Loucy (cell line): ENCODE measurements around the gene CERS6.

Source experiments
- H2AFZ ChIP-seq: fragments of 200-600 bp; sonication (generic); 2 replicates; pipeline ENCODE4 v1.6.0; 2016; ENCODE audit warnings: antibody characterized with exemption, mild to moderate bottlenecking, low read length, moderate library complexity
- H3F3A ChIP-seq: fragments of 200-600 bp; 2 replicates; pipeline ENCODE4 v1.6.0; 2016; ENCODE audit warnings: antibody characterized with exemption, low read depth, mild to moderate bottlenecking
- H3K27me3 ChIP-seq: fragments of 200-600 bp; sonication (generic); 2 replicates; pipeline ENCODE4 v1.6.1; 2014; ENCODE audit warnings: low read length, mild to moderate bottlenecking; ENCODE audit not compliant: insufficient read depth, poor library complexity, severe bottlenecking
- H3K36me3 ChIP-seq: fragments of 200-600 bp; sonication (generic); 2 replicates; pipeline ENCODE4 v1.6.1; 2016; ENCODE audit warnings: low read length; ENCODE audit not compliant: insufficient read depth
- H3K4me1 ChIP-seq: fragments of 200-600 bp; sonication (generic); 2 replicates; pipeline ENCODE4 v1.5.1; 2014; ENCODE audit warnings: low read length, mild to moderate bottlenecking; ENCODE audit not compliant: insufficient read depth, poor library complexity, severe bottlenecking
- H3K4me2 ChIP-seq: fragments of 200-600 bp; sonication (generic); 2 replicates; pipeline ENCODE4 v1.6.0; 2014; ENCODE audit warnings: antibody characterized with exemption, low read length, low read depth, mild to moderate bottlenecking; ENCODE audit not compliant: poor library complexity, severe bottlenecking
- H3K4me3 ChIP-seq: fragments of 200-600 bp; sonication (generic); 2 replicates; pipeline ENCODE4 v1.5.1; 2014; ENCODE audit warnings: low read length, mild to moderate bottlenecking, mixed read lengths; ENCODE audit not compliant: poor library complexity, severe bottlenecking
- H3K79me2 ChIP-seq: fragments of 200-600 bp; sonication (generic); 2 replicates; pipeline ENCODE4 v1.6.1; 2014; ENCODE audit warnings: low read length; ENCODE audit not compliant: insufficient read depth
- H3K9ac ChIP-seq: fragments of 200-600 bp; sonication (generic); 2 replicates; pipeline ENCODE4 v1.6.0; 2014; ENCODE audit warnings: mild to moderate bottlenecking, low read depth, low read length, moderate library complexity; ENCODE audit not compliant: poor library complexity, severe bottlenecking
- H3K9me2 ChIP-seq: fragments of 200-600 bp; sonication (generic); replicated peaks from 2 replicates; pipeline ENCODE4 v1.6.1; 2016; ENCODE audit warnings: low read depth, low read length, mixed read lengths
- H3K9me3 ChIP-seq: fragments of 200-600 bp; sonication (generic); 2 replicates; pipeline ENCODE4 v1.6.1; 2014; ENCODE audit warnings: mild to moderate bottlenecking, antibody characterized with exemption, low read length, low read depth; ENCODE audit not compliant: insufficient read depth
- H4K20me1 ChIP-seq: fragments of 200-600 bp; sonication (generic); 2 replicates; pipeline ENCODE4 v1.6.0; 2014; ENCODE audit warnings: antibody characterized with exemption, low read length, mild to moderate bottlenecking; ENCODE audit not compliant: insufficient read depth, poor library complexity, severe bottlenecking
- EZH2phosphoT487 ChIP-seq: fragments of 200-600 bp; IDR thresholded peaks from 2 replicates; pipeline ENCODE4 v1.6.1; 2018; ENCODE audit warnings: antibody characterized with exemption, mild to moderate bottlenecking, moderate library complexity, borderline replicate concordance
- TF ChIP-seq, protein P1 (sequence below): fragments of 200-600 bp; sonication (generic); conservative IDR thresholded peaks from 2 replicates; pipeline ENCODE4 v1.5.1; 2014; ENCODE audit warnings: mild to moderate bottlenecking, antibody characterized with exemption, low read length

CERS6 gene

DNA sequence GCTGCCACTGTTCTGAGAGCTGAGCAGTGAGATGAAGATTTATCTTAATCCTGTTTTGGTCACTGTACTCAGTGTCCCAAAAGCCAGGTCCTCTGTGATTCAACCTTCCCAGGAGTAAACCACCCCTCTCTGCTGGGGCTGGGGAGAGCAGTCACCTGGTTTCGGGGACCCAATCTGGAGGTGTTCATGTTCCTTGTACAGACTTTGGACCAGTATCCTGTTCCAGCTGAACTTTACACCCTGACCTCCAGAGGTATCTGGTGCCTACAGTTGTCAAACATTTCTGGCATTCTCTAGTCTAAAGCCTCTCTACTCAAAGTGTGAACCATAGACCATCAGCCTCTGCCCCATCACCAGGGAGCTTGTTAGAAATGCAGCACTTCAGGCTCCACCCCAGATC lies 22.1 kb downstream of the CERS6 start:
- H3K4me3 ChIP-seq = no peak overlapping the region
- TF ChIP-seq, protein P1, sequence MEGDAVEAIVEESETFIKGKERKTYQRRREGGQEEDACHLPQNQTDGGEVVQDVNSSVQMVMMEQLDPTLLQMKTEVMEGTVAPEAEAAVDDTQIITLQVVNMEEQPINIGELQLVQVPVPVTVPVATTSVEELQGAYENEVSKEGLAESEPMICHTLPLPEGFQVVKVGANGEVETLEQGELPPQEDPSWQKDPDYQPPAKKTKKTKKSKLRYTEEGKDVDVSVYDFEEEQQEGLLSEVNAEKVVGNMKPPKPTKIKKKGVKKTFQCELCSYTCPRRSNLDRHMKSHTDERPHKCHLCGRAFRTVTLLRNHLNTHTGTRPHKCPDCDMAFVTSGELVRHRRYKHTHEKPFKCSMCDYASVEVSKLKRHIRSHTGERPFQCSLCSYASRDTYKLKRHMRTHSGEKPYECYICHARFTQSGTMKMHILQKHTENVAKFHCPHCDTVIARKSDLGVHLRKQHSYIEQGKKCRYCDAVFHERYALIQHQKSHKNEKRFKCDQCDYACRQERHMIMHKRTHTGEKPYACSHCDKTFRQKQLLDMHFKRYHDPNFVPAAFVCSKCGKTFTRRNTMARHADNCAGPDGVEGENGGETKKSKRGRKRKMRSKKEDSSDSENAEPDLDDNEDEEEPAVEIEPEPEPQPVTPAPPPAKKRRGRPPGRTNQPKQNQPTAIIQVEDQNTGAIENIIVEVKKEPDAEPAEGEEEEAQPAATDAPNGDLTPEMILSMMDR = no peak
- TF ChIP-seq EZH2phosphoT487 = no peak
- H3K9me3 ChIP-seq = no peaks in the 10 kb centered on the region
- H3K9me2 ChIP-seq = no peaks in the 10 kb centered on the region
- no peak overlapping the region for H3K9ac ChIP-seq
- no peak overlapping the region for H3K4me2 ChIP-seq
- no peaks in the 10 kb centered on the region for H3K27me3 ChIP-seq
- H3F3A ChIP-seq = no peaks in the 10 kb centered on the region
- peaks cover 7% of the 10 kb centered on the region for H3K4me1 ChIP-seq
- no peaks in the 10 kb centered on the region for H3K36me3 ChIP-seq
- H3K79me2 ChIP-seq = peaks cover 93% of the 10 kb centered on the region
- H4K20me1 ChIP-seq = no peaks in the 10 kb centered on the region
- H2AFZ ChIP-seq = no peak overlapping the region

DNA sequence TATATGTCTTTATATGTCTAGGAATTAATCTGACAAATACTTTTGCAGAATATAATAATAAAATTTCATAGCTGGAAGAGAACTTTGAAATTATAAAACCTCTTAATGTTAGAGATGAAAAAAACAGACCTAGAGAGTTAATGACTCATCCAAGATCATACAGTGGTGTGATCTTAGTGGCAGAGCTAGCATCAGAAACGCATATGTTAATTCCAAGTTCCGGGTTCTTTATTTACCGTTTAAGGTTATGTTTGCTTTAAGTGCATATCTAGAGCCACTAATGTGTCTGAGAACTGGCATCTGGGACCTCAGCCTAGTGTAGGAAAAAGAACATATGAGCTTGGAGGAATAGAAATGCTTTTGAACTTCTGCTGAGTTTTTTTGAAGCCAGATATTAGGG lies 24.3 kb downstream of the CERS6 start:
- Histone ChIP-seq H3K36me3 (no peaks in the 10 kb centered on the region), H3F3A (no peaks in the 10 kb centered on the region), H3K4me1 (peaks cover 15% of the 10 kb centered on the region), H3K79me2 (peaks cover 89% of the 10 kb centered on the region), H3K4me2 (no peak overlapping the region), H3K9me2 (no peaks in the 10 kb centered on the region), H3K4me3 (no peak overlapping the region), H2AFZ (no peak overlapping the region), H3K27me3 (no peaks in the 10 kb centered on the region), H4K20me1 (no peaks in the 10 kb centered on the region), H3K9me3 (no peaks in the 10 kb centered on the region), H3K9ac (no peak overlapping the region)
- TF ChIP-seq EZH2phosphoT487 = no peak
- TF ChIP-seq, protein P1 = no peak

DNA sequence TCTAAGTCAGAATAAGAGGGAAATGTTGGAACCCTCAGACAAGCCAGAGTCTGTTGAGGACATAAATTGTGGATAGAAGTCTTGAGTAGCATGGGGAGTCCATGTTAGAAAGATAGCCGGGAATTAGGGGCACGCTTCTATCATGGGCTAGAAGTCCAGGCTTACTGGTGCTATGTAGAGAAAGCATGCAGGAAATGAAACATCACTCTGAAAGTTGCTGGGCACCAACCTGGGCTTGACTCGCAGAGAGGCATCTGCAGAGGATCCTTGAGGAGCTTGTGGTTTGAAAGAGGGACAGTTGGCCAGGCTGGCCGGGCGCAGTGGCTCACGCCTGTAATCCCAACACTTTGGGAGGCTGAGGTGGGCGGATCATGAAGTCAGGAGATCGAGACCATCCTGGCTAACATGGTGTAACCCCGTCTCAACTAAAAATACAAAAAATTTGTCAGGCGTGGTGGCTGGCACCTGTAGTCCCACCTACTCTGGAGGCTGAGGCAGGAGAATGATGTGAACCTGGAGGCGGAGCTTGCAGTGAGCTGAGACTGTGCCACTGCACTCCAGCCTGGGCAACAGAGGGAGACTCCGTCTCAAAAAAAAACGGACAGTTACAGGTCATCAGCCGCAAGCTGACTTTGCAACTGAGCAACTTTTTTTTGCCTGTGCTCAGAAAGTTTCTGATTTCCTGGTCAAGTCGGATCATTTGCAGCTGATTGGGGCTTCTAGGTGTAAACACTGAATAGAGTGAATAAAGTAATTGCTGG lies 24.9 kb downstream of the CERS6 start:
- no peaks in the 10 kb centered on the region for H3K9me3 ChIP-seq
- no peaks in the 10 kb centered on the region for H3F3A ChIP-seq
- no peak overlapping the region for H3K9ac ChIP-seq
- H3K4me3 ChIP-seq = no peak overlapping the region
- no peak overlapping the region for H2AFZ ChIP-seq
- H3K4me1 ChIP-seq = peaks cover 15% of the 10 kb centered on the region
- H3K27me3 ChIP-seq = no peaks in the 10 kb centered on the region
- H4K20me1 ChIP-seq = no peaks in the 10 kb centered on the region
- H3K4me2 ChIP-seq = no peak overlapping the region
- TF ChIP-seq, protein P1 = no peak
- TF ChIP-seq EZH2phosphoT487 = no peak
- no peaks in the 10 kb centered on the region for H3K36me3 ChIP-seq
- H3K9me2 ChIP-seq = no peaks in the 10 kb centered on the region
- peaks cover 89% of the 10 kb centered on the region for H3K79me2 ChIP-seq
